WI38 (cell line): ENCODE data around the gene BBX.

Source experiments
- H3K4me3 ChIP-seq: 2 replicates; pipeline ENCODE4 v1.5.1; 2011; ENCODE audit warnings: low read depth, mild to moderate bottlenecking, control low read depth, low read length
- TF ChIP-seq, protein P1 (sequence below): IDR thresholded peaks from 2 replicates; pipeline ENCODE4 v1.5.1; 2012; ENCODE audit warnings: low read depth, mild to moderate bottlenecking, control low read depth, low read length

Gene BBX

DNA sequence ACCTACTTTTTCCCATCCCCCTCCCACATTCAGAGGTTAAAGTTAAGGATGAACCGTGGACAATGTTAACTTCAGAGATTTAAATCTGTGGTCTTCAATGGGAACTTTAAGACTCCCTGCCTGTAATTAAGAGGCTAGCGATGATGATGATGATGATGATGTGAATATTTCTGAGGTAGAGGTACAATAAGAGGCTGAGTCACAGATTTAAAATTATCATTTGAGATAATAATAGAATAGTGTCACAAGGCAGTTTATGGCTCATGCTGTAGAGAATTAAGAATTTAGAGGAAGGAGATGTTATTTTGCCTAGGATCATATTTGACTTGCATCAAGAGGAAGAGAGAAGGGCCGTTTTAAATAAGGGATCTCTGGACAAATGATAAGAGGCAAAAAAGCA lies 146.2 kb downstream of the BBX start:
- no peak overlapping the region for H3K4me3 ChIP-seq
- TF ChIP-seq, protein P1, sequence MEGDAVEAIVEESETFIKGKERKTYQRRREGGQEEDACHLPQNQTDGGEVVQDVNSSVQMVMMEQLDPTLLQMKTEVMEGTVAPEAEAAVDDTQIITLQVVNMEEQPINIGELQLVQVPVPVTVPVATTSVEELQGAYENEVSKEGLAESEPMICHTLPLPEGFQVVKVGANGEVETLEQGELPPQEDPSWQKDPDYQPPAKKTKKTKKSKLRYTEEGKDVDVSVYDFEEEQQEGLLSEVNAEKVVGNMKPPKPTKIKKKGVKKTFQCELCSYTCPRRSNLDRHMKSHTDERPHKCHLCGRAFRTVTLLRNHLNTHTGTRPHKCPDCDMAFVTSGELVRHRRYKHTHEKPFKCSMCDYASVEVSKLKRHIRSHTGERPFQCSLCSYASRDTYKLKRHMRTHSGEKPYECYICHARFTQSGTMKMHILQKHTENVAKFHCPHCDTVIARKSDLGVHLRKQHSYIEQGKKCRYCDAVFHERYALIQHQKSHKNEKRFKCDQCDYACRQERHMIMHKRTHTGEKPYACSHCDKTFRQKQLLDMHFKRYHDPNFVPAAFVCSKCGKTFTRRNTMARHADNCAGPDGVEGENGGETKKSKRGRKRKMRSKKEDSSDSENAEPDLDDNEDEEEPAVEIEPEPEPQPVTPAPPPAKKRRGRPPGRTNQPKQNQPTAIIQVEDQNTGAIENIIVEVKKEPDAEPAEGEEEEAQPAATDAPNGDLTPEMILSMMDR = no peak

DNA sequence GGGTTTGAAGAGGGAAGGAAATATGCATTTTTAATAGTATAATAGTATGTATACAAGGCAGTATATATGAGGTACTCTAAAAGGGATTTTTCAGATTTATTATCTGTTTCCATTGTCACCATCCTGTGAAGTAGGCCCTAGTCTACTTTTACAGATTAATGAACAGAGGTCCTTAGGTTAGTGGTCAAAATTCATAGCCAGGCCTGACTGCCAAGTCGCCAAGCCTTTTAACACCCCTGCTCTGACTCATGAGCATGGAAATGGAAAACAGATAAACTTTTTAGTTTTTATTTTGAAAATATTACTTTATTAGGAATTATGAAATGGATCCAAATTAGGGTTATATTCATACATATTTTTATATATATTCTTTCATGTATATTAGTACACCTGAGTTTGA lies 146.9 kb downstream of the BBX start:
- H3K4me3 ChIP-seq = no peak overlapping the region
- TF ChIP-seq, protein P1 = no peak

DNA sequence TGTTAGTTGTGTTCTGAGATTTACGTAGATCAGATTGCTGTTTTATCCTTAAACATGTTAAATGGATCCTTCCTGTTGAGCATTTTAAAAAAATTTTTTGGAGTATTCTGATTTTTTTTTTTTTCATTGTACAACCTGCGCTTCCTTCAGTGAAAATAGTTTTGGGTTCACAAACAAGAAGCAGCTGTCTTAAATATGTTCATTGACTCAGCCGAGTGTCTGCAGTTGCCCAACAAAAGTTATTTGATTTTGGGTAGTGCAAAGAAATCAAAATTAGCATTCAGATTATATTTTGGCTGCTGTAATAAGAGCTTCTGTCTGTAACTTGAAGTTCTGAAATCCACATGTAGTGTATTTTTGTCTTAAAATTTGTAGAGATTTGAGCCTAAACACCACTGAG lies 148.2 kb downstream of the BBX start:
- TF ChIP-seq, protein P1 = no peak
- H3K4me3 ChIP-seq = no peak overlapping the region

DNA sequence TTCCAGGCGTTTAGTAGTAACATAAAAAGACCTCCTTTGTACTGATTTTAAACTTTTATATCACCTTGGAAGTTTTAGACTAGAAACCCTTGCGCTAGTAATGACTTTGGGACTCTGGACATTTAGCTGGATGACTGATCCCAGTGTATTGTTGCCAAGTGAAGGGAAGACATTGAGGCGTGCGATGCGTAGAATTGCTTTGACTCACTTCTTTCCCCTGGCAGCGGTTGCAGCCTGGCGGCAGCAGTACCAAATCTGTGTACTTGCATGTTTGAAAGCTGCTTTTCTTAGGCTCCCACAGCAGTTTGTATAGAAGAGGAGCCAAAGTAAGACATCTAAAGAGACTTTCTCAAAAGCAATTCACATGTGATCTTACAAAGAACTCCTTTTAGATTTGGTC lies 151.6 kb downstream of the BBX start:
- TF ChIP-seq, protein P1 = no peak
- no peak overlapping the region for H3K4me3 ChIP-seq

DNA sequence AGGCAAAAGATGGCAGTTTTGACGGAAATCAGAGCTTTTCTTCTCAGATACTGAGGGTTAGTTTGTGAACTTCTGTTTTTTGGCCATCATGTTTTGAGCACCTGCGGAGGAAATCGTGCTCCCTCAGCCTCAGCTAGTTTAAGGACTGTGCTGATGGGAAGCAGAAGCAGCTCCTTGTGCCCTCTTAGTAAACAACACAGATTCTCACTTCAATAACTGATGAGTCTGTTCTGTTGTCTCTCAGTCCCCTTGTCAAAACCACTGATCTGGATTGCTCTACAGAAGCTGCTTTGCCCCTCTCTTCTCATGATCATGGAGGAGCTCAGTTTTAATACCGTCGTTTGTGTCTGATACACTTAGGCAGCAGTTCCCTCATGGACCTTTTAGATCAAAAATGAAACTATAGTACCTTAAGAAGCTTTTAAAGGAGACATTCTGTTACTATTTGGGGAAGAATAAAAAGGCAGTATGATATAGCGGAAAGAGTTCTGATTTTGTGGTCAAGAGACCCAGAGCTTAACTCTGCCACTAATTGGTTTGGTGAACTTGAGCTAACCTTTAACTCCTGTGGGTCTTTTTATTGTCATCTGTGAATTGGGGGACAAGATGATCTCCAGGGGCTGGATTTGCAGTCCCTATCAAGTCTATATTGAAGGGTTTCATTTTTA lies 152.6 kb downstream of the BBX start:
- no peak overlapping the region for H3K4me3 ChIP-seq
- TF ChIP-seq, protein P1 = no peak

DNA sequence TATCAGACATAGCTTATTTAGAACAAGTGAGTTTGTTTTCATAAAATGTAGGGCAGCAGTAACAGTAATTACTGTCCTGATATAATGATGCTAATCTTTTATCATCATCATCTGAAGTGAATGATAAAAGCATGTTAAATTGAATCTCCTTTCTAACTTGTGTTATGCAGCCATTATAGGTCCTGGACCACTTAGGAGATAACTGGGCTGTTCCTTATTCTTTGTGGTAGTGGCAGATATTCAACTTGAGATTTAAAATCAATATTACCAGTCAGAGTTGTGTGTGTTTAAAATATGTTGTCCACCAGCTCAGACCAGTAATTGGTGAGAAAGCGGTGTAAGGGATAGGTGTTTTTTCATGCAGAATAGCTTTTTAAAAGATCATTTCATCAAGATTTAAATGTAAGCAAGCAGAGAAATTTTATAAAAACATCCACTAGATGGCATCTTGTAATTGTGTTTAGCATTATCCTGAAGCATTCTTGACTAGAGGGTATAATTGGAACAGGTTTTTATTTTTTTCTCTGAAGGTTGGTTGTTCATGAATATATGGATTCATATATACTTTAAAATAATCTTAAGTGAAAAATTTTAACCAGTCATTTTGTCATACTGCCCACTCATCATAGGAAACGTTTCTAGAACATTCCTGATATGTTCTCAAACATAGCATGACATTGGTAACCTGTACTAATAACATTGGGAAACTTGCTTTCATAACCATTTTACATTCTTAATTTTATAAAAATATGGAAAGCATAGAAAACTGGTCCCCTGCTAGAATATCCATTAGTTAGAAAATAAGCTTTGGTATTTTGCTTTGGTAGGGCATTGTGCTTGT lies 153.9 kb downstream of the BBX start:
- no peak overlapping the region for H3K4me3 ChIP-seq
- TF ChIP-seq, protein P1 = peak; percentile 22; the same call in 1 of the 2 replicates

DNA sequence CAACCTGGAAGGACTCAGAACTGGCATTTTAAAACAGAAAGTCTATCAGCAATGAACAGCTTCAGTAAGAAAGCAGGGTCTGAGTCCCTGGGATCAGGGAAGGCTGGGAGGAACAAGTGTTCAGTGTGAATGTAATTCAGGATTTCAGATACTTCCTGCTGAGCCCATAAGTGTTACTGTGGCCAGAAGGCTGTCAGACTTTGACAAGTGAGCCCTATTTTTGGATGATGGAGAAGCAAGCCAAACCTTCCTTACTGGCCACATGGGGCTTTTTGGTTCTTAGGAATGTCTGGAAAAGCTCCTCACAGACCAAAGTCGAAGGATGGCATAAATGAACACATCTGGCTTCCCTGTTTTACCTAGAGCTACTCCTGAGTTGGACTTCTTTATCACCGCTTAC lies 157.2 kb downstream of the BBX start:
- TF ChIP-seq, protein P1 = no peak
- no peak overlapping the region for H3K4me3 ChIP-seq
